ENCODE results near the gene ASTN1. TPM values are rescaled to one million over a fixed set of nuclear protein-coding genes. Genes with fewer than 3 reads are reported as not detected.

Gene ASTN1
- not detected in 2 replicates for total RNA-seq (2014; rRNA removed; shearing (Covaris generic); ENCODE audit: low replicate concordance)

DNA sequence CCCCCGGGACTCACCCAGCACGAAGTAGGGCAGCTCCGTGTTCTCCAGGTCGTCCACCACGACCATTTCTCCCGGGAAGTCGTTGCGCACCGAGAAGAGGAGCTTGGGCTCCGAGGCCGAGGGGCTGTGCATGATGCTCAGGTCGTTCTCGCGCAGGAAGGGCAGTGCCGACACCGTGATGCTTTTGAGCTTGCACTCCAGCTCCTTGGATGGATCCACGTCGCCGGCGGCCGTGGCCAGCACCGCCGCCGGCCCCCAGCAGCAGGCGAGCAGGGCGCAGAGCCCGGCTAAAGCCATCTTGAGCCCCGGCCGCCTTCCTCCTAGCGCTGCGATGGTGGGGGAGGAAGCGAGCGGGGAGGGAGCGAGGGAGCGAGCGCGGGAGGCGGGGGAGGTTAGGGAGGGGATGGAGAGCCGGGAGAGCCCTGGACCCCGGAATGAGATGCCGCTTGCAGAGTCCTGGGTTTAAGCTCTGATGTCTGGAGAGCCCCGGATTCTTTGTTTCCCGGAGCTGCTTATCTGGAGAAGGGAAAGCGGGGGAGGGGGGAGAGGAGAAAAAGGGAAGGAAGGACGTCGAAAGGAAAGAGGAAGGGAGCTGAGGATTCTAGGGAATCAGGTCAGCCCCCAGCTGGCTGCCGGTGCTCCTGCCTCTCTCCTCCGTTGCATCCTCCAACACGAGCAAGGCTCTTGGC is at the start of gene ASTN1:
Gene ASTN1, minus strand, starts transcription at position 333 of the 689 bp plus-strand sequence. Its CDS starts 36 bp downstream, at position 297.
- Histone ChIP-seq H3K36me3 (no peaks in the 10 kb centered on the region), H3K27me3 (peaks cover 86% of the 10 kb centered on the region), H3K9me3 (no peaks in the 10 kb centered on the region), H3K4me3 (0 out of 2 replicates have a peak within 1 kb of the TSS, but pooled peaks have one; percentile 8)
- peak; percentile 15 for DNase-seq

- Histone ChIP-seq H3K27me3 (no peaks in the 10 kb centered on the region), H3K9me3 (peaks cover 6% of the 10 kb centered on the region), H3K4me3 (no peak overlapping the region), H3K36me3 (no peaks in the 10 kb centered on the region)
- no peak for DNase-seq
These were observed 46.7 kb upstream of the ASTN1 start for GRCh38 chr1:177211231-177211630.

GRCh38 chr1:177210071-177210470 is 45.6 kb upstream of the ASTN1 start:
- Histone ChIP-seq H3K27me3 (no peaks in the 10 kb centered on the region), H3K4me3 (no peak overlapping the region), H3K9me3 (no peaks in the 10 kb centered on the region), H3K36me3 (no peaks in the 10 kb centered on the region)
- no peak for DNase-seq

GRCh38 chr1:177209357-177209756 is 44.8 kb upstream of the ASTN1 start:
- Histone ChIP-seq H3K36me3 (no peaks in the 10 kb centered on the region), H3K4me3 (no peak overlapping the region), H3K27me3 (no peaks in the 10 kb centered on the region), H3K9me3 (no peaks in the 10 kb centered on the region)
- peak; percentile 99 for DNase-seq

- Histone ChIP-seq H3K9me3 (no peaks in the 10 kb centered on the region), H3K4me3 (no peak overlapping the region), H3K36me3 (no peaks in the 10 kb centered on the region), H3K27me3 (no peaks in the 10 kb centered on the region)
- no peak for DNase-seq
These were observed 44.4 kb upstream of the ASTN1 start for GRCh38 chr1:177208920-177209319.

DNA sequence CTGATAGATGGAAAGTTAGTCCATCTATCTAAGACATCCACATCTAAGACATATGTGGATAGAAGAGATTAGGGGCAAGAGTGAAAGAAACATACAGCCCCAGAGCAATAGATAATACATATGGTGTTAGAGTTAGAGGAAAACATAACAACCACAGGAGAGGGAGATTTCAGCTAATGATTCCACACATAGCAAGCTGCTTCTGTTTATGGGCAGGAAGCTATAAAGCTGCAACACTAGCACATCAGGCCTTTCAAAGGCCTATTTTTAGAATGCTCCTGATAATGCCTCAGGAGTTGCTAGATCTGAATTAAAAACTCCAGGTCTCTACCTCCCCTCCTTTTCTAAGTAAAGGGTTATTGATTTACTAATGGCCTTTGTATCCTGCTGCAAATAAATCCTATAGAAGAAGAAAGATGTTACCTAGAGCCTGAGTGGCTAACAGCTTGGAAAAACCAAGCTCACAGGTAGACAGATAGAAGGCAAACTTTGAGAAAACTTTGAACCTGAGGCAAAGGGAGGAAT is 42.4 kb upstream of the ASTN1 start:
- Histone ChIP-seq H3K36me3 (no peaks in the 10 kb centered on the region), H3K9me3 (no peaks in the 10 kb centered on the region), H3K4me3 (no peak overlapping the region), H3K27me3 (no peaks in the 10 kb centered on the region)
- no peak for DNase-seq

- H3K9me3 ChIP-seq: no peaks in the 10 kb centered on the region
- no peak overlapping the region for H3K4me3 ChIP-seq
- no peaks in the 10 kb centered on the region for H3K36me3 ChIP-seq
- no peaks in the 10 kb centered on the region for H3K27me3 ChIP-seq
- DNase-seq: no peak
These were observed 35.8 kb upstream of the ASTN1 start for GRCh38 chr1:177200290-177200689.

DNA sequence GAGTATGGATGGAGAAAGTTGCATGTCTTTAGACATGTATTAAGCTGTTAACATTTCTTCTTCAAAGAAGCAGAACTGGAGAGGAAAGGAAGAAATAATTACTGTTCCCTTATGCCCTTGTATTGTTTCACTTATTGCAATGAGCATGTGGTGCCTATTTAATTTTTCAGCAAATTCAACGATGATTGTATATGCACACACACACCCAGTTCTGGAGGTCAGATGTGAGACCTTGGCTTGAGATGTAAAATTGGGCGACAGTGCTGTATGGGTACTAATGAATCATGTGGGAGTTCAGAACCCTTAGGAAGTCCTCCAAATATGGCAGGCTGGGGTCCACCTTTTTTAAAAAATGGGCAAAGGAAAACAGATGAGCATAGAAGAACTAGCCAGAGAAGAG is 33.7 kb upstream of the ASTN1 start:
- Histone ChIP-seq H3K9me3 (no peaks in the 10 kb centered on the region), H3K36me3 (no peaks in the 10 kb centered on the region), H3K4me3 (no peak overlapping the region), H3K27me3 (no peaks in the 10 kb centered on the region)
- DNase-seq: no peak

DNA sequence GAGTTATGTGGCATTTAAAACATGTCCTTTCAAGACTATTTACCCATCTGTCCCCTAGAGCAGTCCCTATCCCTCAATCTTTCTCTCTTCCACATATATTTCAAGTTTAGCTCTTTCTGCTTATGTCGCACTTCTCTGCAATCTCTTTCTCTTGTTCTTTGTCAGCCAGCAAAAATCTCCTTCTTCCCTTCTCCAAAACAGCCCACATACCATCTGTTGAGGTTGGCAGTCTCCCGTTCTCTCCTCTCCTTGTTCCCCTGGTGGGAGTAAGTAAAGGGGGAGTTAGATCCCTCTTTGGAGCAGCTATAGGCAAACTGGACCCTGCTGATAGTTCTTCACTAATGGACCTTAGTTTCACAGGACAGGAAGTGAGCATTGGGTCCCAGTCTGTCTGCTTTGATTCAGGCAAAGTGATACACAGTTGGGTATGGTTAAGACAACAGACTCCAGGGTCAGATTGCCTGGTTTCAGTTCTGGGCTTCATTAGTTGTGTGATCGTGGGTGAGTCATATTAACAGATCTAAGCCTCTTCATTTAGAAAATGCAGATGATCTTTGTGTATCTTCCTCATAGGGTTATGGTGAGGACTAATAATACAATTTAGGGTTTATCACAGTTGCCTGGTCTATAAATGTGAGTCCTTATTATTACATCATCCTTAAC is 25.9 kb upstream of the ASTN1 start:
- Histone ChIP-seq H3K9me3 (no peaks in the 10 kb centered on the region), H3K27me3 (no peaks in the 10 kb centered on the region), H3K4me3 (no peak overlapping the region), H3K36me3 (no peaks in the 10 kb centered on the region)
- no peak for DNase-seq

- H3K9me3 ChIP-seq: no peaks in the 10 kb centered on the region
- DNase-seq: no peak
- H3K36me3 ChIP-seq: no peaks in the 10 kb centered on the region
- no peaks in the 10 kb centered on the region; the same call in 1 of the 2 replicates for H3K27me3 ChIP-seq
- H3K4me3 ChIP-seq: no peak overlapping the region
These were observed 22.1 kb upstream of the ASTN1 start for GRCh38 chr1:177186639-177187038.

DNA sequence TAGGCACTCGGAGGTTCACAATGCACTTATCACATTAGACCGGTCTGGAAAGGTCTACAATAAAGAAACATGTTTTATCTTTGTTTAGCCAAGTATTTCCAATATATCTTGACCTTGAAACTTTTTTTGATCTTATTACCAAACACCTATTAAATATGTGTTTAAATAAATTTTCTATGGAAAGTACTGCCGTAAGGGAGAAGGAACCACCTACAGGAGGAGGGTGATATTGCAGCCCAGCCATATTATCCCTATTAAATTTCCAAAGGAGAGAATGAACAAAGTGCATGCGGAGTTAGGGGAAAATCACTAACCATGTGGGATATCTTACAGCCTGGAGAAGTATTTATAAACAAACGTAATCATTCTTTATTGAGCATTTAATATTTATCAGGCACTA is 20.7 kb upstream of the ASTN1 start:
- Histone ChIP-seq H3K9me3 (no peaks in the 10 kb centered on the region), H3K36me3 (no peaks in the 10 kb centered on the region), H3K4me3 (no peak overlapping the region), H3K27me3 (peaks cover 12% of the 10 kb centered on the region)
- DNase-seq: no peak

DNA sequence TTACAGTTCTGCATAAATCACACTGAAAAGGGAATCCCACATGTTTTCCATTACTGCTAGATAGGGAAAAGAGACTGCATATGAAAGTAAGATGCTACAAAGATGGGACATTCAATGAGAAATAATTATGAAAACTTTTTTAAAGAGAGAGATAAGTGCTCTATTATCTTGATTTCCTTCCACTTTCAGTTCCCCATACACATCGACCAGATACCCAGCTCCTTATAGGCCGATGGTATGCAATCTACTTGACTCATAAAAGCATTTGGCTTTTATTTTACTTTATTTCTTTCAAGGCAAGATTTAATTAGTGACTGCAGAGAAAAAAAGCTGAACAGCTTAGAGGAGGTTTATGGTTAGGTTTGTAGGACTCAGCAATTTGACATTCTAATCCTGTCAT is 19.3 kb upstream of the ASTN1 start:
- H3K27me3 ChIP-seq: peaks cover 16% of the 10 kb centered on the region

GRCh38 chr1:177181631-177182291 is 17.2 kb upstream of the ASTN1 start:
- Histone ChIP-seq H3K9me3 (no peaks in the 10 kb centered on the region), H3K4me3 (peak overlapping the region; percentile 23), H3K27me3 (peaks cover 33% of the 10 kb centered on the region), H3K36me3 (no peaks in the 10 kb centered on the region)
- peak; percentile 64 for DNase-seq

More for the DNA sequence above, 19.3 kb upstream of the ASTN1 start:
- Histone ChIP-seq H3K4me3 (no peak overlapping the region), H3K9me3 (no peaks in the 10 kb centered on the region), H3K36me3 (no peaks in the 10 kb centered on the region)
- no peak for DNase-seq

DNA sequence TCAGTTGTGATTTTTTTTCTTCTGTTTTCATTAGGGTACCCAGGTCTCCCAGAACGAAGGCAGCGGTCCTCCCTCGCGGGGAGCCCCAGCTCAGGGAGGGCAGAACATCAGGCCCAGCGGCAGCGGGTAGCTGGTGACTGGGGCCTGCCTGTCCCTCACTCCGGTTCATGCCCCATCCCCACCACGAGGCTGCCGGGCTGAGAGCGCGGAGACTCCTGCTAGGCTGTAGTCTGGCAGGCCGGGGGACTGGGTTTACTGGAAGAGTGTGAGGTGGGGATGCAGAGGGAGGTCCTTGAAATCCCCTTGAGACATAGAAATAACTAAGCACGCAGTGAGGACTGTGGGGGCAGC is 16.7 kb upstream of the ASTN1 start:
- peaks cover 35% of the 10 kb centered on the region for H3K27me3 ChIP-seq
- no peaks in the 10 kb centered on the region for H3K9me3 ChIP-seq
- no peak for DNase-seq
- H3K4me3 ChIP-seq: peak overlapping the region; percentile 23
- no peaks in the 10 kb centered on the region for H3K36me3 ChIP-seq

DNA sequence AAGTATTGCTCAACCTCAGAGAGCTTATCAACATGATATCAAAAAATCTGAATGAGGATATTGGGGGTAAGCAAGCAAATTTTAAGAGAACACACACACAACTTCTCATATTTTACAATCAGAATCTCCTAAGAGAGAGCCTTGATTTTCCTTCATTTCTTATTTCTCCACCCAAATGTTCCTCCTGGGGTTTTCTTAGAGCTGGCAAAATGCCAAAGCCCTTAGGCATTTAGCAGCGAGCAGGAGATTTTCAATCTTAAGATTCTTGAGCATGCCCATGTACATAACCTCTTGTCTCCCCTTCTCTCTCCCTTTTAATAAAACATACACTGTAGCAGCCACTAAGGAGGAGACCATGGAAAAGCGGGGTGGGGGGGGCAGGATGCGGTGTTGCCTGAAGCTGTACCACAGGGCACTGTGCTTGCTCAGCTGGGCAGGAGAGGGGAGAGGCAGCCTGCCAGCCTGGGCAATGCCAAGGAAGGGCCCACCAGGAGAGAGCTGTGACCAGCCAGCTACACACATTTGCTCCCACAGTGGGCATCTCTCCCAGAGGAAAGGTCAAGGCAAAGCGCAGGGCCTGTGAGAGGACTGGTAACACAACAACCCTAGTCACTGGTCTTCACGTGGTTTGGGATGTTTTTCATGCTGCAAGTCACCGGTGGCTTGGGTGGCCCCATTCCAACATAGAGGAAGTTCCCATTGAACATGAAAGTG is 10.6 kb upstream of the ASTN1 start:
- no peaks in the 10 kb centered on the region for H3K9me3 ChIP-seq
- DNase-seq: no peak
- no peak overlapping the region for H3K4me3 ChIP-seq

DNA sequence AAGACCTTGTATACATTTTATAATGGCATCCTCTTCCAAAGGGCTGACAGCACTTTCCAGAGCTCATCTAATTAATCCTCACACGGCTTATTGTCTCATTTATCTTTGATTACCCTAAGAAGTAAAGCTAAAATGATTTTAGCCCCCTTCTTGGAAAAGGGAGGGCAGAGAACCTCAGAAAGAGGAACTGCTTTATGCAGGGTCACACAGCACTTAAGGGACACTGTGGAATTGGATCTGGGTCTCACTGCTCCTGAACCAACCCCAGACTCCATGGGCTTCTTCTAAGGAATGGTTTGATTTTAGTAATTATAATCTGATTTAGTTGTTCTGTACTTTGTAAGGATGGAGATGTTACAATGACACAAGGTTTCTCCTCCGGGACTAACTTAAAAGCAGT is 9.5 kb upstream of the ASTN1 start:
- no peak for DNase-seq
- Histone ChIP-seq H3K4me3 (no peak overlapping the region), H3K36me3 (no peaks in the 10 kb centered on the region), H3K9me3 (no peaks in the 10 kb centered on the region), H3K27me3 (peaks cover 61% of the 10 kb centered on the region)

More for the DNA sequence above, 10.6 kb upstream of the ASTN1 start:
- Histone ChIP-seq H3K27me3 (peaks cover 52% of the 10 kb centered on the region), H3K36me3 (no peaks in the 10 kb centered on the region)

DNA sequence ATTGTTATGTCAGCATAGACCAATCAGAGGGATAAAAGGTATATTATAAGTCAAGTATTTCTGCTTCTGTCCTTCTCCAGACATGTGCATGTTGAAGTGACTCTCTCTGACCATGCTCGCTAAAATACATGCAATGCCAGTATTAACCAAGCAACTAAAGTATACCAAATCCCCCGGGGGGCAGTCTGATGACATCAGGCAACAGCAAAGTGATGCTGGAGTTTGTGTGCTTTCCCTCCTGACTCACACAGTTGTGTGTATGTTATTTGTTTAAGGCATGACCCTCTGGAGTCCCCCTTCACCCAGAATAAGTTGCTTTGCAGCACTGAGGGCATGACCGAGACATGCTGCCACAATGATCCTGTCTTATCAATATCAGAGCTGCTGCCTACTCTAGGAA is 8.4 kb upstream of the ASTN1 start:
- Histone ChIP-seq H3K9me3 (no peaks in the 10 kb centered on the region), H3K36me3 (no peaks in the 10 kb centered on the region), H3K27me3 (peaks cover 61% of the 10 kb centered on the region), H3K4me3 (no peak overlapping the region)
- DNase-seq: no peak
